ENCODE results near the gene CENPB.

CENPB gene

GRCh38 chr20:3784863-3785239 lies 1.7 kb downstream of the CENPB start:
- no peak for TF ChIP-seq MAX (IDR thresholded peaks at IDR 0.05)
- no peak for TF ChIP-seq TAF1 (IDR thresholded peaks at IDR 0.05; ENCODE audit: low read depth)
- no peak for TF ChIP-seq YY1 (IDR thresholded peaks at IDR 0.05; ENCODE audit: low read depth)
- no peak for TF ChIP-seq USF1 (IDR thresholded peaks at IDR 0.05)
- no peak for TF ChIP-seq REST (IDR thresholded peaks at IDR 0.05; ENCODE audit: low read depth)
- TF ChIP-seq RAD21 (IDR thresholded peaks at IDR 0.05; ENCODE audit: low read depth) = no peak
- no peak for TF ChIP-seq CREB1 (IDR thresholded peaks at IDR 0.05; ENCODE audit: low read depth)
- no peak for TF ChIP-seq TCF12 (IDR thresholded peaks at IDR 0.05; ENCODE audit: low read depth)
- no peak for TF ChIP-seq EP300 (IDR thresholded peaks at IDR 0.05; ENCODE audit: borderline replicate concordance)

GRCh38 chr20:3784216-3784853 lies 2.2 kb downstream of the CENPB start:
- TF ChIP-seq TEAD4 (IDR thresholded peaks at IDR 0.05) = no peak
- peak; percentile 58 for TF ChIP-seq REST (IDR thresholded peaks at IDR 0.05; ENCODE audit: low read depth)

GRCh38 chr20:3783511-3784195 lies 2.9 kb downstream of the CENPB start:
- TF ChIP-seq TAF1 (IDR thresholded peaks at IDR 0.05; ENCODE audit: low read depth) (no peak), EP300 (IDR thresholded peaks at IDR 0.05; ENCODE audit: borderline replicate concordance) (no peak), YY1 (IDR thresholded peaks at IDR 0.05; ENCODE audit: low read depth) (no peak), CREB1 (IDR thresholded peaks at IDR 0.05; ENCODE audit: low read depth) (no peak), TCF12 (IDR thresholded peaks at IDR 0.05; ENCODE audit: low read depth) (no peak), MAX (IDR thresholded peaks at IDR 0.05) (no peak), RAD21 (IDR thresholded peaks at IDR 0.05; ENCODE audit: low read depth) (no peak), FOXM1 (IDR thresholded peaks at IDR 0.05; ENCODE audit: borderline replicate concordance, low read depth) (no peak), NFIC (IDR thresholded peaks at IDR 0.05) (no peak)

GRCh38 chr20:3783068-3783489 lies 3.5 kb downstream of the CENPB start:
- TF ChIP-seq FOXM1 (IDR thresholded peaks at IDR 0.05; ENCODE audit: borderline replicate concordance, low read depth) = no peak
- no peak for TF ChIP-seq TCF12 (IDR thresholded peaks at IDR 0.05; ENCODE audit: low read depth)
- no peak for TF ChIP-seq YY1 (IDR thresholded peaks at IDR 0.05; ENCODE audit: low read depth)
- TF ChIP-seq NFIC (IDR thresholded peaks at IDR 0.05) = no peak
- TF ChIP-seq REST (IDR thresholded peaks at IDR 0.05; ENCODE audit: low read depth) = no peak
- no peak for TF ChIP-seq RAD21 (IDR thresholded peaks at IDR 0.05; ENCODE audit: low read depth)
- no peak for TF ChIP-seq EGR1 (IDR thresholded peaks at IDR 0.05)

- TF ChIP-seq USF1 (IDR thresholded peaks at IDR 0.05) = no peak
These were observed 3.9 kb downstream of the CENPB start for GRCh38 chr20:3782597-3782996.
